Transverse colon (tissue), 4 donors: ENCODE results near the gene CCDC159.

ENCODE experiments used
- CTCF ChIP-seq, 5 experiments: fragments of 200-600 bp in 3 of 5; fragments of 450-650 bp in 2 of 5; sonication (generic) in 3 of 5; IDR thresholded peaks; 1 replicate in 2 of 5; 2 replicates in 3 of 5; pipeline ENCODE4 v1.5.1; 2016 to 2017; ENCODE audit warnings: antibody characterized with exemption in 5 of 5, inconsistent platforms in 3 of 5, mild to moderate bottlenecking in 2 of 5, moderate library complexity in 1 of 5
- EP300 ChIP-seq: sonication (generic); formaldehyde crosslinking; IDR thresholded peaks from one replicate; pipeline ENCODE4 v1.6.1; 2017; ENCODE audit warnings: antibody characterized with exemption, low read depth
- POLR2A ChIP-seq: fragments of 450-650 bp; IDR thresholded peaks from one replicate; pipeline ENCODE4 v1.6.1; 2016; ENCODE audit warnings: antibody characterized with exemption, mild to moderate bottlenecking, moderate library complexity
- POLR2AphosphoS5 ChIP-seq, 3 donors: sonication (generic); formaldehyde crosslinking; IDR thresholded peaks; one replicate each; pipeline ENCODE4 v1.6.1; 2016; ENCODE audit warnings: antibody characterized with exemption in 3 of 3

GRCh38 chr19:11375143-11375948 lies 29.0 kb downstream of the CCDC159 start:
- TF ChIP-seq CTCF (IDR thresholded peaks at IDR 0.05), result no peak
- TF ChIP-seq POLR2AphosphoS5 (IDR thresholded peaks at IDR 0.05), result peak; percentile 80 to 94 (median 90)
- no peak for TF ChIP-seq EP300
- TF ChIP-seq POLR2A, result peak; percentile 74
